Heart right ventricle (tissue), 16 donors: Measurements from ENCODE around the gene KIAA0825. TPM values are rescaled to one million over a fixed set of nuclear protein-coding genes. Genes with fewer than 3 reads are reported as not detected.

ENCODE experiments used
- ATAC-seq, 8 donors: fragments of 200-7000 bp; cut with Tn5 transposase; one replicate each; pipeline ENCODE4 v1.9.1; 2020; ENCODE audit warnings: mild to moderate bottlenecking in 8 of 8, moderate library complexity in 8 of 8, moderate number of reproducible peaks in 1 of 8
- DNase-seq, 2 donors: peaks; one replicate each; pipeline ENCODE4 v3.0.0-alpha.2; 2020
- H3K27ac ChIP-seq, 10 donors: fragments of 200-600 bp; sonication (generic) in 2 of 10; one replicate each; pipeline versions ENCODE4 v1.5.0 to v1.8.0; 2020 to 2022; ENCODE audit warnings: mild to moderate bottlenecking in 3 of 10
- H3K27me3 ChIP-seq, 7 donors: fragments of 200-600 bp; one replicate each; pipeline ENCODE4 v1.8.0; 2021 to 2022; ENCODE audit warnings: mild to moderate bottlenecking in 2 of 7
- H3K36me3 ChIP-seq, 9 donors: fragments of 200-600 bp; sonication (generic) in 1 of 9; one replicate each; pipeline versions ENCODE4 v1.5.0 to v1.8.0; 2020 to 2022; ENCODE audit warnings: mild to moderate bottlenecking in 2 of 9
- H3K4me1 ChIP-seq, 9 donors: fragments of 200-600 bp; sonication (generic) in 1 of 9; one replicate each; pipeline versions ENCODE4 v1.5.0 to v1.8.0; 2020 to 2022; ENCODE audit warnings: mild to moderate bottlenecking in 4 of 9
- H3K4me3 ChIP-seq, 10 donors: fragments of 200-600 bp; sonication (generic) in 2 of 10; one replicate each; pipeline versions ENCODE4 v1.5.0 to v1.8.0; 2020 to 2022; ENCODE audit warnings: mild to moderate bottlenecking in 7 of 10, moderate library complexity in 2 of 10
- H3K9me3 ChIP-seq, 11 donors: fragments of 200-600 bp in 10 of 11; sonication (generic) in 2 of 11; one replicate each; pipeline versions ENCODE4 v1.5.0 to v1.8.0; 2013 to 2022; ENCODE audit warnings: mild to moderate bottlenecking in 2 of 11, control low read depth in 1 of 11, moderate library complexity in 1 of 11
- WGBS, 2 donors: extraction: QIAGEN DNeasy Blood & Tissue Kit; methylation state at CpG; one replicate each; pipeline ENCODE4 v1.1.7; 2013; ENCODE audit warnings: inconsistent platforms in 1 of 2; 5-methylcytosine and 5-hydroxymethylcytosine counted together
- intact Hi-C, 10 donors: fragments of 100-400 bp; cut with DNase I; formaldehyde crosslinking; loops; one replicate each; pipeline versions ENCODE4 v1.11.1 to v1.14.2; 2022
- polyA plus RNA-seq, 2 donors: library from polyadenylated mRNA; stranded (reverse); fragments of 200-250 nt; gene quantifications; one replicate each; pipeline ENCODE4 v1.2.3, GENCODE V29; 2013
- total RNA-seq, 10 donors: library from RNA; stranded (reverse); fragmentation: NEBNext Ultra II Directional in 3 of 10; extraction: Animal tissue kit (Norgen Biotek cat#: 25700) in 3 of 10; gene quantifications; one replicate each; pipeline versions ENCODE4 v1.2.1 to v1.2.4, GENCODE V29; 2021 to 2023
- TF ChIP-seq, protein P1 (sequence below), 9 donors: fragments of 200-600 bp; sonication (generic) in 2 of 9; IDR thresholded peaks; one replicate each; pipeline versions ENCODE4 v1.5.0 to v1.8.0; 2021 to 2022; ENCODE audit warnings: antibody characterized with exemption in 9 of 9, mild to moderate bottlenecking in 5 of 9, moderate library complexity in 1 of 9
- donor health status: Arrhythmogenic right ventricular cardiomyopathy.
- donor health status: ischemic (EF 13 %, LVEDD 7.1; RV severe dilation, severe dysfunction).
- donor health status: healthy with polysubstance abuse.
- donor health status: DM: no; HTN: yes; CAD: no.
- donor health status: DM: no; HTN: no; CAD: no.
- donor health status: ischemic (EF 25% LVEDD 6.9; RV normal size, moderate dysfunction).
- donor health status: ischemic (EF 25% LVEDD 5.7; RV mildly dilated, moderate dysfunction).
- donor health status: healthy.
- donor health status: DM: yes; HTN: yes; CAD: no.
- donor health status: Ischemic cardiomyopathy.
- donor health status: ischemic (EF 35%, LVEDD 5.7; RV mildly dilated, moderate dysfunction).
- donor health status: nonischemic (EF 11% LVEDD 7.7; RV severe dilation, severe dysfunction).
- donor health status: DM: yes; HTN: yes; CAD: no.
- donor health status: PGD.
- donor health status: ischemic (EF 29% LVEDD 5.4; RV normal size, mild dysfunction).
- donor health status: nonischemic (EF 23%, LVEDD 6.1; RV moderate dilation, normal function).

KIAA0825 gene
- total and polyA plus RNA-seq, 12 donors: 0.36 to 3.5 (median 2.4) TPM

DNA sequence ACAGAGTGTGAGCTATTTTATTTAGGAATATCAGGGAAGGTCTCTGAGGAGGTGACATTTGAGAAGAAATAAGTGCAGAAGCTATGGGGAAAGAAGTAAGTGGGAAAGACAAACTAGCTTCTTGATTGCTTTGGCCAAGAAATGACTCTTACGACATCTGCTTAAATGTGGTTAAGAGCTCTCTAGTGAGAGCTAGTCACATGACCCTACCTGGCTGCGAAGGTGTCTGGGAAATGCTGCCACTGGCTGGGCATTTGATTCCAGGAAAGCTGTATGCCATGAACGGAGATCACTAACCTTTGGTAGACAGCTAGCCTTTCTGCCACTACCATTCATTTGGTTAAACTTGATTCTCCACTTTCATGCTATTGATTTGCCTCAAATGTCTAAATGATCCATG, 80.1 kb downstream of the KIAA0825 start:
- H3K27me3 ChIP-seq: no peaks in the 10 kb centered on the region
- 81 to 98% methylated on average over 3 of the region's 3 CpGs for WGBS, 2 donors
- no peak overlapping the region for H3K27ac ChIP-seq
- no peaks in the 10 kb centered on the region for H3K4me1 ChIP-seq
- peaks cover 0 to 25% (median 2%) of the 10 kb centered on the region in 11 donors for H3K9me3 ChIP-seq
- no peak for DNase-seq
- H3K36me3 ChIP-seq: peaks cover 0 to 7% (median 0%) of the 10 kb centered on the region in 9 donors
- intact Hi-C loops: no loop called here
- TF ChIP-seq, protein P1, sequence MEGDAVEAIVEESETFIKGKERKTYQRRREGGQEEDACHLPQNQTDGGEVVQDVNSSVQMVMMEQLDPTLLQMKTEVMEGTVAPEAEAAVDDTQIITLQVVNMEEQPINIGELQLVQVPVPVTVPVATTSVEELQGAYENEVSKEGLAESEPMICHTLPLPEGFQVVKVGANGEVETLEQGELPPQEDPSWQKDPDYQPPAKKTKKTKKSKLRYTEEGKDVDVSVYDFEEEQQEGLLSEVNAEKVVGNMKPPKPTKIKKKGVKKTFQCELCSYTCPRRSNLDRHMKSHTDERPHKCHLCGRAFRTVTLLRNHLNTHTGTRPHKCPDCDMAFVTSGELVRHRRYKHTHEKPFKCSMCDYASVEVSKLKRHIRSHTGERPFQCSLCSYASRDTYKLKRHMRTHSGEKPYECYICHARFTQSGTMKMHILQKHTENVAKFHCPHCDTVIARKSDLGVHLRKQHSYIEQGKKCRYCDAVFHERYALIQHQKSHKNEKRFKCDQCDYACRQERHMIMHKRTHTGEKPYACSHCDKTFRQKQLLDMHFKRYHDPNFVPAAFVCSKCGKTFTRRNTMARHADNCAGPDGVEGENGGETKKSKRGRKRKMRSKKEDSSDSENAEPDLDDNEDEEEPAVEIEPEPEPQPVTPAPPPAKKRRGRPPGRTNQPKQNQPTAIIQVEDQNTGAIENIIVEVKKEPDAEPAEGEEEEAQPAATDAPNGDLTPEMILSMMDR (IDR thresholded peaks at IDR 0.05): no peak
- ATAC-seq: no peak
- H3K4me3 ChIP-seq: no peak overlapping the region

DNA sequence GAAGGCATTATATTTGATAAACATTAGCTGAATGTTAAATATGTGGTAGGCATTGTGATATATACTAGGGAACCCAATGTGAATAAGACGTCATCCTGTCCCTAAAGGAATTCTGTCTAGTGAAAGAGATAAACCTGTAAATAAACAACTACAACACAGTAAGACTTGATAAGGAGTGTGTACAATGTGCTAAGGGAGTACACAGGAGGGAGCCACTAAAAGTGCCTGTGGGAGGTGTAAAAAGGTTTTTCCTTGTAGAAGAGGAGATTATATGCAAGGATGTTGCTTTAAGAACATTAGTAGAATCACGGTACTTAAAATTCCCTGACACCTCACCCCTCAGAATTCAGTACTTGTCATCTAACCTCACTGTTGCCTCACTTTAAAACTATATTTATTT, 91.7 kb downstream of the KIAA0825 start:
- Histone ChIP-seq H3K27ac (no peak overlapping the region), H3K9me3 (no peaks in the 10 kb centered on the region), H3K4me1 (peaks cover 0 to 6% (median 0%) of the 10 kb centered on the region in 9 donors), H3K36me3 (no peaks in the 10 kb centered on the region), H3K4me3 (no peak overlapping the region), H3K27me3 (no peaks in the 10 kb centered on the region)
- intact Hi-C loops: loop anchor here in 5 of 10 donors (5.0 to 10.0 kb wide), 4 partner anchors 98 to 211 kb away; no protein-coding TSS in a partner anchor
- WGBS, 2 donors: 90% methylated on average over 2 of the region's 2 CpGs
- ATAC-seq (no peak), DNase-seq (no peak)
- TF ChIP-seq, protein P1 (IDR thresholded peaks at IDR 0.05): no peak

DNA sequence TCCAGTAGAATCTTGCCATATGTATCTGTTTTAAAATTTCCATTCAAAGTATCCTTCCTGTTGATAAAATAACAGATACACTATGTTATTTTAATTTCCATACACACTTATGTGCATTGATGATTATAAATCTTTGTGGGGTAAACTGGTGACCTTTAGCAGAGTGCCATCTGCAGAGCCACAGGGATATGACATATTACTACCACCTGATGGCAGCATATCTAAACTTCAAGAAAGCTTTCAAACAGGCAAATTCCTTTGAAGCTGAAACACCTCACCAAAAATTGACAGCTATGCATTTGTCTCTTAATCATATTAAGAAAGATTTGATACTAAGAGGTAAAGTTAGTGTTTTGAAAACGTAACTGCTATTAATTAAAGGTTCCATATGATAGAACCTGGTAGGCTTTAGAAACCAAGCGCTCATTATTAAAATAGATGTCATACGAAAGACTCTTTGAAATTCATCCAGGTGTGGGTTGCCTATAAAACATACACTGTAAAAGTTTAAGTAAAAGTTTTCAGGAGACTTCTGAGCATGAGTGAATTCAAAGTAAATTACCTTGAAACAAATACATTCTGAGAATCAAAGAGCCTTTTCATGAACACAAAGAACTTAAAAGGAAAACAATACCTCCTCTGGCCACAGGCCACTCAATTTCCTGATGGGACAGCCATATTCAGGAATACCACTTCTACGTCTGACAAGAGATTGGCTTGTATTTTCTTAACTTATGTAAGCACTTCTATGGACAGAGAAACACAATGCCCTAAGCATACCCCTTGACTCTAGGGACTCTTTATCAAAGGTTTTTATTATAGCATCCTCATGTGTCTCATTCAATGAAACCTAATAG, 93.3 kb downstream of the KIAA0825 start:
- H3K4me3 ChIP-seq: no peak overlapping the region
- no peak overlapping the region for H3K27ac ChIP-seq
- intact Hi-C loops: loop anchor here in 8 of 10 donors (5.0 to 10.0 kb wide), 4 partner anchors 100 to 212 kb away; no protein-coding TSS in a partner anchor
- peaks cover 0 to 7% (median 0%) of the 10 kb centered on the region in 9 donors for H3K36me3 ChIP-seq
- no peaks in the 10 kb centered on the region for H3K27me3 ChIP-seq
- no peaks in the 10 kb centered on the region for H3K9me3 ChIP-seq
- H3K4me1 ChIP-seq: peaks cover 0 to 6% (median 0%) of the 10 kb centered on the region in 9 donors
- TF ChIP-seq, protein P1 (IDR thresholded peaks at IDR 0.05): peak in 8 of 9 donors; percentile 19 to 71 (median 59)
- ATAC-seq: peak in 2 of 8 donors; percentile 54 to 63
- DNase-seq: no peak
- WGBS, 2 donors: 66 to 68% methylated on average over 4 of the region's 4 CpGs

DNA sequence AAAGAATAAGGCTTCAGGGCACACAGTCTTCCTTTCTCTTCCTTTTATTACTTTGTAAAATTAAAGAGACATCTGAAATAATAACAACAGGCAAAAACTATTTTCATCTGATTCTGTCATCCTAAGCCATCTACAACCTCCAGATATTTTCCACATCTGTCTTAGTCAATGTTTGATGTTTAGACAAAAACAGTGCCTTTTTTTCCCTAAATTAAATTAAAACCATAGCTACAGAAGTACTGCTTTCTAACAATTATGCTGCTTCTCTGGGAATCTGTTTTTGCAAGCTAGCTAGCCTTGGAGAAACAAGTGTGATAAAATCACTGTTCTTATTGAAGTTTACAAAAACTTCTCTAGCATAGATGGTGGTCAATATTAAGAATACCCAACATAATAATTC, 95.4 kb downstream of the KIAA0825 start:
- no peak for DNase-seq
- TF ChIP-seq, protein P1 (IDR thresholded peaks at IDR 0.05): no peak
- intact Hi-C loops: loop anchor here in 6 of 10 donors (5.0 to 10.0 kb wide), 4 partner anchors 102 to 214 kb away; no protein-coding TSS in a partner anchor
- H3K27ac ChIP-seq: no peak overlapping the region
- no peaks in the 10 kb centered on the region for H3K9me3 ChIP-seq
- no peaks in the 10 kb centered on the region for H3K27me3 ChIP-seq
- peaks cover 0 to 6% (median 0%) of the 10 kb centered on the region in 9 donors for H3K4me1 ChIP-seq
- H3K36me3 ChIP-seq: peaks cover 0 to 8% (median 0%) of the 10 kb centered on the region in 9 donors
- no peak for ATAC-seq
- no peak overlapping the region for H3K4me3 ChIP-seq
